Measurements from ENCODE around the gene PRXL2B. TPM values are rescaled to one million over a fixed set of nuclear protein-coding genes. Genes with fewer than 3 reads are reported as not detected.

Gene PRXL2B
- total RNA-seq, 1 experiment from 2014 or later: 32.2 TPM

DNA sequence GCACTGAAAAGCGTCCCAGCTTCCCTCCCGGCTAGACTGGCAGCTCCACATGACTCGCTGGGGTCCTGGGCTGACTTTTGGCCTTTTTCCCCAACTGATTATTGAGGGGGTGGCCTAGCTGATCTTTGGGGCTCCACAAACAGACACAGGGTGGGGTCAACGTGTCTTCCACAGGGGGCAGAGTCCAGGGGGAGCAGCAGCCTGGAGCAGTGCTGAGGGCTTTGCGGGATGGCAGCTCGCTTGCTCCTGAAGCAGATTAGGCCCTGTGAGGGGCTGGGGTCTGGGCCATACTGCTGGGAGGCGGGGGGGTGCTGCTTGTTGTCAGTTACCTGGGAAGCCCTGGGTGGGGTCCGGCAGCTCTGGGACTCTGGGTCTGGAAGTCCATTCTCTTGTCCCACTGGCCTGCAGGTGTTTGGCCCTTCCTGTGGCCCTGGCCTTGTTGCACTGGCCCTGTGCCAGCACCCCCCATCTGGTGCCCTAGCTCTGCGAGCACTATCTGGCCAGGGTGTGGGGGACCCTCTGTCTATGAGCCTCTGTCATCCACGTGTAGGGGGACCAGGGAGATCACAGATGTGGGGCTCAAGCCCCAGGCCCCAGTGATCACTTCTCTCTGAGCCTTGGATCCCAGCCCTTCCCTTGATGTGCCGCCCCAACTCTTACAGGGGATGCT lies 44.2 kb upstream of the PRXL2B start:
- H3K4me2 ChIP-seq (ENCODE audit: low read length): no peak overlapping the region
- BruUV-seq (replicated peaks): no TSS peak
- no peaks in the 10 kb centered on the region for H3K9me3 ChIP-seq (ENCODE audit: control insufficient read depth in 1 of 2, insufficient read depth in 1 of 2, low read depth in 1 of 2, low read length in 2 of 2)
- no peaks in the 10 kb centered on the region for H3K9me2 ChIP-seq (ENCODE audit: insufficient read depth)
- H3K27me3 ChIP-seq (ENCODE audit: insufficient read depth, low read length): no peaks in the 10 kb centered on the region
- DNase-seq (ENCODE audit: low read depth, low spot score): no peak
- no peak for ATAC-seq
- H3K4me3 ChIP-seq (replicated peaks in 1 of 2; ENCODE audit: low read depth in 1 of 2, low read length in 2 of 2): no peak overlapping the region
- ChIA-PET CTCF (no interaction called here), RAD21 (ENCODE audit: low non-redundant PET in 1 of 2, low total read pairs in 2 of 2, uncharacterized antibody in 2 of 2, unreplicated experiment in 2 of 2) (no interaction called here), POLR2A (no interaction called here)
- H3K27ac ChIP-seq (ENCODE audit: low read depth, low read length): no peak overlapping the region
- peaks cover 6 to 31% of the 10 kb centered on the region in 2 experiments for H3K4me1 ChIP-seq (ENCODE audit: control insufficient read depth in 1 of 2, insufficient read depth in 2 of 2, low read length in 2 of 2)
- no peaks in the 10 kb centered on the region for H3K79me2 ChIP-seq (ENCODE audit: insufficient read depth, low read length)
- no peak overlapping the region for H3K9ac ChIP-seq (ENCODE audit: low read length)
- no peaks in the 10 kb centered on the region for H4K20me1 ChIP-seq (ENCODE audit: insufficient read depth)
- H2AFZ ChIP-seq (ENCODE audit: low read depth, low read length, poor library complexity, severe bottlenecking): no peak overlapping the region
- no peaks in the 10 kb centered on the region for H3K36me3 ChIP-seq (ENCODE audit: control insufficient read depth in 1 of 2, insufficient read depth in 2 of 2, low read length in 2 of 2)
- intact Hi-C loops (cut with micrococcal nuclease): no loop called here
- TF ChIP-seq, protein P1, sequence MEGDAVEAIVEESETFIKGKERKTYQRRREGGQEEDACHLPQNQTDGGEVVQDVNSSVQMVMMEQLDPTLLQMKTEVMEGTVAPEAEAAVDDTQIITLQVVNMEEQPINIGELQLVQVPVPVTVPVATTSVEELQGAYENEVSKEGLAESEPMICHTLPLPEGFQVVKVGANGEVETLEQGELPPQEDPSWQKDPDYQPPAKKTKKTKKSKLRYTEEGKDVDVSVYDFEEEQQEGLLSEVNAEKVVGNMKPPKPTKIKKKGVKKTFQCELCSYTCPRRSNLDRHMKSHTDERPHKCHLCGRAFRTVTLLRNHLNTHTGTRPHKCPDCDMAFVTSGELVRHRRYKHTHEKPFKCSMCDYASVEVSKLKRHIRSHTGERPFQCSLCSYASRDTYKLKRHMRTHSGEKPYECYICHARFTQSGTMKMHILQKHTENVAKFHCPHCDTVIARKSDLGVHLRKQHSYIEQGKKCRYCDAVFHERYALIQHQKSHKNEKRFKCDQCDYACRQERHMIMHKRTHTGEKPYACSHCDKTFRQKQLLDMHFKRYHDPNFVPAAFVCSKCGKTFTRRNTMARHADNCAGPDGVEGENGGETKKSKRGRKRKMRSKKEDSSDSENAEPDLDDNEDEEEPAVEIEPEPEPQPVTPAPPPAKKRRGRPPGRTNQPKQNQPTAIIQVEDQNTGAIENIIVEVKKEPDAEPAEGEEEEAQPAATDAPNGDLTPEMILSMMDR (IDR thresholded peaks at IDR 0.05 in 2 of 3, conservative IDR thresholded peaks at IDR 0.05 in 1 of 3; ENCODE audit: borderline replicate concordance in 1 of 3, insufficient read depth in 1 of 3, low read depth in 2 of 3, low read length in 2 of 3): no peak
- TF ChIP-seq EZH2 (IDR thresholded peaks at IDR 0.05): no peak
- no peak for TF ChIP-seq POLR2A (IDR thresholded peaks at IDR 0.05; ENCODE audit: borderline replicate concordance, extremely low read depth, insufficient read depth, insufficient read length)
- no peak for TF ChIP-seq SIN3A (IDR thresholded peaks at IDR 0.05; ENCODE audit: low read depth)
- TF ChIP-seq, protein P2, sequence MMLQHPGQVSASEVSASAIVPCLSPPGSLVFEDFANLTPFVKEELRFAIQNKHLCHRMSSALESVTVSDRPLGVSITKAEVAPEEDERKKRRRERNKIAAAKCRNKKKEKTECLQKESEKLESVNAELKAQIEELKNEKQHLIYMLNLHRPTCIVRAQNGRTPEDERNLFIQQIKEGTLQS (IDR thresholded peaks at IDR 0.05): no peak
- no peak for TF ChIP-seq TCF7L2 (IDR thresholded peaks at IDR 0.05; ENCODE audit: borderline replicate concordance, extremely low read depth, insufficient read depth, insufficient read length)
- TF ChIP-seq, protein P3, sequence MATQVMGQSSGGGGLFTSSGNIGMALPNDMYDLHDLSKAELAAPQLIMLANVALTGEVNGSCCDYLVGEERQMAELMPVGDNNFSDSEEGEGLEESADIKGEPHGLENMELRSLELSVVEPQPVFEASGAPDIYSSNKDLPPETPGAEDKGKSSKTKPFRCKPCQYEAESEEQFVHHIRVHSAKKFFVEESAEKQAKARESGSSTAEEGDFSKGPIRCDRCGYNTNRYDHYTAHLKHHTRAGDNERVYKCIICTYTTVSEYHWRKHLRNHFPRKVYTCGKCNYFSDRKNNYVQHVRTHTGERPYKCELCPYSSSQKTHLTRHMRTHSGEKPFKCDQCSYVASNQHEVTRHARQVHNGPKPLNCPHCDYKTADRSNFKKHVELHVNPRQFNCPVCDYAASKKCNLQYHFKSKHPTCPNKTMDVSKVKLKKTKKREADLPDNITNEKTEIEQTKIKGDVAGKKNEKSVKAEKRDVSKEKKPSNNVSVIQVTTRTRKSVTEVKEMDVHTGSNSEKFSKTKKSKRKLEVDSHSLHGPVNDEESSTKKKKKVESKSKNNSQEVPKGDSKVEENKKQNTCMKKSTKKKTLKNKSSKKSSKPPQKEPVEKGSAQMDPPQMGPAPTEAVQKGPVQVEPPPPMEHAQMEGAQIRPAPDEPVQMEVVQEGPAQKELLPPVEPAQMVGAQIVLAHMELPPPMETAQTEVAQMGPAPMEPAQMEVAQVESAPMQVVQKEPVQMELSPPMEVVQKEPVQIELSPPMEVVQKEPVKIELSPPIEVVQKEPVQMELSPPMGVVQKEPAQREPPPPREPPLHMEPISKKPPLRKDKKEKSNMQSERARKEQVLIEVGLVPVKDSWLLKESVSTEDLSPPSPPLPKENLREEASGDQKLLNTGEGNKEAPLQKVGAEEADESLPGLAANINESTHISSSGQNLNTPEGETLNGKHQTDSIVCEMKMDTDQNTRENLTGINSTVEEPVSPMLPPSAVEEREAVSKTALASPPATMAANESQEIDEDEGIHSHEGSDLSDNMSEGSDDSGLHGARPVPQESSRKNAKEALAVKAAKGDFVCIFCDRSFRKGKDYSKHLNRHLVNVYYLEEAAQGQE (IDR thresholded peaks at IDR 0.05; ENCODE audit: low read depth): no peak
- TF ChIP-seq SP1 (IDR thresholded peaks at IDR 0.05; ENCODE audit: low read depth): no peak
- TF ChIP-seq, protein P4, sequence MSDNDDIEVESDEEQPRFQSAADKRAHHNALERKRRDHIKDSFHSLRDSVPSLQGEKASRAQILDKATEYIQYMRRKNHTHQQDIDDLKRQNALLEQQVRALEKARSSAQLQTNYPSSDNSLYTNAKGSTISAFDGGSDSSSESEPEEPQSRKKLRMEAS (IDR thresholded peaks at IDR 0.05): no peak
- TF ChIP-seq EZH2phosphoT487 (IDR thresholded peaks at IDR 0.05; ENCODE audit: borderline replicate concordance): no peak
- no peak for TF ChIP-seq JUND (IDR thresholded peaks at IDR 0.05)
- TF ChIP-seq RAD21 (IDR thresholded peaks at IDR 0.05; ENCODE audit: low read depth): no peak
- TF ChIP-seq FOSL1 (IDR thresholded peaks at IDR 0.05; ENCODE audit: low read depth): no peak
- TF ChIP-seq, protein P5, sequence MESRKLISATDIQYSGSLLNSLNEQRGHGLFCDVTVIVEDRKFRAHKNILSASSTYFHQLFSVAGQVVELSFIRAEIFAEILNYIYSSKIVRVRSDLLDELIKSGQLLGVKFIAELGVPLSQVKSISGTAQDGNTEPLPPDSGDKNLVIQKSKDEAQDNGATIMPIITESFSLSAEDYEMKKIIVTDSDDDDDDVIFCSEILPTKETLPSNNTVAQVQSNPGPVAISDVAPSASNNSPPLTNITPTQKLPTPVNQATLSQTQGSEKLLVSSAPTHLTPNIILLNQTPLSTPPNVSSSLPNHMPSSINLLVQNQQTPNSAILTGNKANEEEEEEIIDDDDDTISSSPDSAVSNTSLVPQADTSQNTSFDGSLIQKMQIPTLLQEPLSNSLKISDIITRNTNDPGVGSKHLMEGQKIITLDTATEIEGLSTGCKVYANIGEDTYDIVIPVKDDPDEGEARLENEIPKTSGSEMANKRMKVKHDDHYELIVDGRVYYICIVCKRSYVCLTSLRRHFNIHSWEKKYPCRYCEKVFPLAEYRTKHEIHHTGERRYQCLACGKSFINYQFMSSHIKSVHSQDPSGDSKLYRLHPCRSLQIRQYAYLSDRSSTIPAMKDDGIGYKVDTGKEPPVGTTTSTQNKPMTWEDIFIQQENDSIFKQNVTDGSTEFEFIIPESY (IDR thresholded peaks at IDR 0.05; ENCODE audit: extremely low read depth, insufficient replicate concordance, low read length): no peak

Measured in HCT116 (cell line).